H1 (cell line): ENCODE results near the gene ARHGEF40.

Experiments used
- ASH2L ChIP-seq: fragments of 200-600, 300-600 bp; sonication (generic); IDR thresholded peaks from one replicate; pipeline ENCODE4 v1.7.1; 2017; ENCODE audit warnings: low read length
- CBX5 ChIP-seq: fragments of 300-800, 300-1000 bp; sonication (generic); IDR thresholded peaks from 2 replicates; pipeline ENCODE4 v1.7.1; 2016; ENCODE audit warnings: antibody characterized with exemption, low read length, low read depth
- CHD1 ChIP-seq: IDR thresholded peaks from 2 replicates; pipeline ENCODE4 v1.6.1; 2012; ENCODE audit warnings: low read depth, low read length, improper control_type of control experiment
- CREB1 ChIP-seq: IDR thresholded peaks from 2 replicates; pipeline ENCODE4 v1.6.1; 2012; ENCODE audit warnings: inconsistent platforms
- CTCF ChIP-seq, 3 experiments: IDR thresholded peaks; 1 replicate in 2 of 3; 2 replicates in 1 of 3; pipeline versions ENCODE4 v1.5.1 to v1.6.1; 2011; ENCODE audit warnings: low read length in 3 of 3, mild to moderate bottlenecking in 3 of 3, inconsistent platforms in 2 of 3, low read depth in 1 of 3, moderate library complexity in 1 of 3; ENCODE audit not compliant: insufficient read depth in 1 of 3; ENCODE audit errors: control extremely low read depth in 1 of 3
- EP300 ChIP-seq, 2 experiments: IDR thresholded peaks; 1 replicate in 1 of 2; 2 replicates in 1 of 2; pipeline ENCODE4 v1.6.1; 2011 to 2012; ENCODE audit warnings: low read depth in 2 of 2, low read length in 2 of 2, mild to moderate bottlenecking in 2 of 2, borderline replicate concordance in 1 of 2, inconsistent platforms in 1 of 2, moderate library complexity in 1 of 2
- EZH2 ChIP-seq: fragments of 200-600 bp; sonication (generic); IDR thresholded peaks from 2 replicates; pipeline ENCODE4 v1.7.1; 2012; ENCODE audit warnings: low read depth, mild to moderate bottlenecking, moderate library complexity, low read length, inconsistent platforms; ENCODE audit not compliant: severe bottlenecking
- MAX ChIP-seq: IDR thresholded peaks from 2 replicates; pipeline ENCODE4 v1.6.1; 2012; ENCODE audit warnings: inconsistent platforms
- POLR2AphosphoS5 ChIP-seq: IDR thresholded peaks from 2 replicates; pipeline ENCODE4 v1.6.1; 2011; ENCODE audit warnings: low read depth, low read length
- RNF2 ChIP-seq: fragments of 200-900, 300-1000 bp; sonication (generic); IDR thresholded peaks from 2 replicates; pipeline ENCODE4 v1.7.1; 2016; ENCODE audit warnings: borderline replicate concordance, low read depth, mild to moderate bottlenecking, antibody characterized with exemption, low read length; ENCODE audit not compliant: poor library complexity, severe bottlenecking; ENCODE audit errors: missing control alignments
- SUZ12 ChIP-seq: fragments of 200-600 bp; sonication (generic); IDR thresholded peaks from 2 replicates; pipeline ENCODE4 v1.6.1; 2012; ENCODE audit warnings: mild to moderate bottlenecking, inconsistent platforms, low read length, moderate library complexity, mixed read lengths
- ZNF274 ChIP-seq: IDR thresholded peaks from 2 replicates; pipeline ENCODE4 v1.7.0; 2012; ENCODE audit warnings: low read length, borderline replicate concordance; ENCODE audit errors: extremely low read depth

GRCh38 chr14:21061347-21061668 lies 8.8 kb upstream of the ARHGEF40 start:
- TF ChIP-seq CTCF (IDR thresholded peaks at IDR 0.05; ENCODE audit: control extremely low read depth in 1 of 3, insufficient read depth in 1 of 3, low read depth in 1 of 3, low read length in 3 of 3) (no peak), EZH2 (no peak), SUZ12 (no peak), MAX (no peak), POLR2AphosphoS5 (no peak), CREB1 (no peak), ZNF274 (no peak), ASH2L (no peak), CHD1 (no peak), RNF2 (no peak), EP300 (IDR thresholded peaks at IDR 0.05; ENCODE audit: borderline replicate concordance in 1 of 2, low read depth in 2 of 2, low read length in 2 of 2) (no peak), CBX5 (no peak)
